Head of caudate nucleus (tissue), 42 donors: ENCODE data around the gene CLCN3.
"Not testable (repeated sequence)": the region's sequence is repeated elsewhere in the genome, so short reads cannot be mapped to it uniquely, and the experiment has no call there.

Experiments used
- DNase-seq, 42 donors: peaks; one replicate each; pipeline versions ENCODE4 v3.0.0 to v3.0.0-alpha.2; 2020 to 2021; ENCODE audit warnings: mixed read lengths in 7 of 42
- intact Hi-C: fragments of 100-400 bp; cut with DNase I; formaldehyde crosslinking; loops from one replicate; pipeline ENCODE4 v1.15.0; 2022

The CLCN3 gene

DNA sequence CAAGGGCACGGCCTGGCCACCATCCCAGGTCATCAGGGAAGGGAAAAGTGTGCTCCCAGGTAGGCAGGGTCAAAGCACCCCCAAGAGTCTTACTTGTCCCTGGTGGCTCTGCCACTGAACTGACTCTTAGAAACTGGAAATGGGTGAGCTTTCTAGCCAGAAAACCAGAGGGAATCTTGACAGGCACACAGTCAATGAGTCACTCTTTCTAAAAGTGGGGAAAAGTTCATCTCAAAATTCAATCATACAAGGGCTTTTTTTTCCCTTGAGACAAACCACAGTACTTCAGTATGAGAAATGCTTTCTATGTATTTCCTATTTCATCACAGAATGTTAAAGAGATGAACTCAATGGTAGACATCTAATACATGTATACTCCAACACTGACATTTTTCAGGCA is 124.9 kb downstream of the CLCN3 start:
- DNase-seq: no peak
- intact Hi-C loops: no loop called here

DNA sequence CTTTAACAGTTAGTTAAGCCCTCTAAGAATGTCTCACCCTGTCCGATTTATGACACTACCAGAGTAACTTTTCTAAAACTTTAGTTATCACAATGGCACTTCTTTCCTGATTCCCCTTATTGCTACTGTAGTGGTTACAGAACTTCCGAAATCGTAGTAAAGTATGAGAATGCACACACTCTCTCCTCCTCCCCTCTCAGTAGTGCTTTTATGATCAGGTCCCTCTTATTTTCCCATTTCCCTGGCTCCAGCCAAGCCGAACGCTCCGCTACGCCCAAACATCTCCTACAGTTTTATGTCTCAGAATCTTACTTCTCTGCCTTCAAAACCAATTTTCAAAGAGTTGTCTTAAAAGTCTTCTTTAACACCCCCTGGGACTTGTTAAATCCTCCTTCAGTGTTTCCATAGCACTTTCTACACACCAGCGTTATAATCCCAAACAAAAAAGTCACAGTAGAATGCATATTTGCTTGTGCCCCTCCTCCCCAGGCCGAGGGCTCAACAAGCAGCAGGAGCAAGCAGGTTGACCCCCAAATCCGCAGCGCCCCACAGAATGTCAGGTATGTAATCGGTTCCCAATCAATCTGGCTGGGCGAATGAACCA is 136.7 kb downstream of the CLCN3 start:
- DNase-seq: peak in 2 of 42 donors; percentile 23 to 43
- intact Hi-C loops: loop anchor here (5.0 kb wide), 1 partner anchor 270 kb away; the partner anchor contains the start of gene MFAP3L

DNA sequence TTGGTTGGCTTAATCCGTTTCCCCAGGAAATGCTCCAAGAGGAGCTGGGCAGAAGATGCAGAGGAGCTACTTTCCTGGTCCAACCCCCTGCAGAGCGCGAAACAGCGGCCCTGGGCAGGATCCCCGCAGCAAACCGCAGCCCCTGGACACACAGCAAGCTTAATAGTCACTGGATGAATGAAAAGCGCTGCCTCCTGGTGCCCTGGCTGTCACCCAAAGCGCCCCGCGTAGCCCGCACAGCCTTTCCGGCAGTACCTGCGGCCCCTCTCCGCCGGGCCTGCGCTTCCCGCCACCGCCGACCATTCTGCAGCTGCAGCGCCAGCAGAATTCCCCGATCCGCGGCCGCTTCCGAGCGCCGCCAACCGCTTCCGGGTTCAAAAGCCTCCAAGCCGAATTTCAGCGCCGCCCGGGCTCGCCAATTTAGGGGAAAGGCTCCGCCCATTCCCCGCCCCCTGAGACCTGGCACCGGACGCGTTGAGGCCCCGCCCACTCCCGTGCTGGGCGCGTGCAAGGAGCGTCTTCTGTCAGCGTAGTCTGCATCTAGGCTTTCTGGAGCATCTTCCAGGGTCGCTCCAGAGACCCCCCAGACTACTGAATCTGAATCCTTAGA is 137.3 kb downstream of the CLCN3 start, which contains the start of gene HPF1:
Gene HPF1, minus strand, starts transcription at position 370 of the 610 bp plus-strand sequence. Its CDS starts 67 bp downstream, at position 303.
- DNase-seq: peak; percentile 85 to 97 (median 94)
- intact Hi-C loops: loop anchor here (5.0 kb wide), 1 partner anchor 270 kb away; the partner anchor contains the start of gene MFAP3L

DNA sequence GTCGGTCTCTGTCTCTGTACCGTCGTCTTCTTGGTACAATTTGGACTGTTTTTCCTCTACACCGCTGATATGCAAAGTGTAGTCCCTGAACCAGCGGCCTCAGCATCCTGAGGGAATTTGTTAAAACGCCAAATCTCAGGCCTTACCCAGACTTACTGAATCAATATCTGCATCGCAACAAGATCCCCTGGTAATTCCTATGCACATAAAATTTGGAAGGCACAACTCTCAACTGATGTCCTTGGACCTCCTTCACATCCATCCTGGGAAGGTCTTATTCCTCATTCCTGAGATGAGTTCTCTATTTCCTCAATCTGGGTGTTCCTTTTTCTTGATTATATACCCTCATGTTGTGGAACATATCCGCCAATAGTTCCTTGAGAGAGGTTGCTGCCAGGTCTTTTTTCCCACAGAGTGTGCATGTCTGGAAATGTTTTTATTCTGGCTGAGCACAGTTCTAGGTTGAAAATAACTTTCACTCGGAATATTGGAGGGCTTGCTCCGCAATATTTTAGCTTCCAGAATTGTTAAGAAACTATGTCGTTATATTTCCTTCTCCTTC is 138.1 kb downstream of the CLCN3 start:
- DNase-seq: peak in 1 of 42 donors; percentile 11
- intact Hi-C loops: loop anchor here (5.0 kb wide), 1 partner anchor 269 kb away; the partner anchor contains the start of gene MFAP3L

DNA sequence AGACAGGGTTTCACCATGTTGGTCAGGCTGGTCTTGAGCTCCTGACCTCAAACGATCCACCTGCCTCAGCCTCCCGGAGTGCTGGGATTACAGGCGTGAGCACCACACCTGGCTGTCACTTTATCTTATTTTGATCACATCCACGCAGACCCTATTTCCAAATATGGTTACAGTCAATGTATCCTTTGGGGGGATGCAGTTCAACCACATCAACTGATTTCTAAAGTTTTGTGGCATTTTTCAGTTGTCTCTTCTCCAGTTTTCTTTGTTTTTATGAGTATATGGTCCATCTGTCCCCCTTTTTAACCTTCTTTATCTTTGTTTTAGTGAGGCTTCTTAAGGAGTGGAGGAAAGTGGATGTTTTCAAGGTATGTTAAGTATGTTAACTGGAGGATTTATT is 141.5 kb downstream of the CLCN3 start:
- no peak for DNase-seq
- intact Hi-C loops: no loop called here

DNA sequence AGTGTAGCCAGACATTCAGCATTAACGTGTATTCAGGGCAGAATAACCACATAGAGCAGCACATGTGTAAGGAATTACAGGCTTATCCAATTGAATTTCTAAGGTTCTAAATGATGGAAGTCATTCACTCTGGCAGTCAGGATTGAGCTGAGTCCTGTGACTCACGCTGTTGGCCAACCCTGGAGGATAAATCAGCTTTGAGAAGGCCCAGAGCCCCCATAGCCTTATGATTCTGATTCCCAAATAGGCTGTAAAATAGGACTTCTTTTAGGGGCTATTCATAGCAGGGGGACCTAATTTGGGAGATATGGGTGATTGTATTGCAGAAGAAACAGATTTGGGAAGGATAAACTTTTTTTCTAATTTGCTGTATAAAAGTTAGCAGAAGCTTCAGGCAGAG is 145.5 kb downstream of the CLCN3 start:
- intact Hi-C loops: no loop called here
- no peak for DNase-seq

DNA sequence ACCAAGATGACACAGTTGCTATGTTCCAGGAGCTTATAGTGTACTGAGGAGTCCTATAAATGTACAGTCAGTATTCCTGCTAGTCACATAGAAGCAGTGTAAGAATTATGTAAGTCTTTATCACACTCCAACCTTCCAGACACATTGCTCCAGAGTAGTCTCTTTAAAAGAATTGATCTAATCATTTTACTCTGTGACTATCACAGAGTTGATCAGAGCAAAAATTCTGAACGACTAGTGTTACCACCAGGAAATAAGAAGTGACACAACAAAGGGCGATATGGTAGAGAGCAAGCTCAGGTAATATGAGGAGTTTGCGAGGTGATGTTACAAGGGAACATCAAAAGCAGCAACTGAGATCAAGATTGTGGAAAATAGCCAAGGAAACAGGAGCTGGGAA is 146.4 kb downstream of the CLCN3 start:
- intact Hi-C loops: no loop called here
- DNase-seq: no peak

DNA sequence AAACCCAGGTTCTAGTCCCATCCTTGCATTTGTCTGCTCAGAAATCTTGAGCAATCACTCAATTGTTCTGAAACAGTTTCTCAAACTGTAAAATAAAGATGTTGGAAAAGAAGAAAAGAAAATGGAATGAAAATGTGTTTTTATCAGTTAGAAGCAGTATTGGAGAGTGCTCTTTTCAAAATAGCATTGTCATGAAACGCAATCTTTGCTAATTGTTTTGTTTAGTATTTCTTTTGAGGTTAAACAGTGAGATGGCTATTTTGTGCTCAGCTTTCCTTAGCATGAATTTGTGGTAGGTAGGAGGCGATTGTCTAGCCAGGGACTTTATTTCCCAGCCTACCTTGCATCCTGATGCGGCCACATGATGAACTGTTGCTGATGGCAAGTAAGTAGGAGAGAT is 148.0 kb downstream of the CLCN3 start:
- DNase-seq: no peak
- intact Hi-C loops: no loop called here

DNA sequence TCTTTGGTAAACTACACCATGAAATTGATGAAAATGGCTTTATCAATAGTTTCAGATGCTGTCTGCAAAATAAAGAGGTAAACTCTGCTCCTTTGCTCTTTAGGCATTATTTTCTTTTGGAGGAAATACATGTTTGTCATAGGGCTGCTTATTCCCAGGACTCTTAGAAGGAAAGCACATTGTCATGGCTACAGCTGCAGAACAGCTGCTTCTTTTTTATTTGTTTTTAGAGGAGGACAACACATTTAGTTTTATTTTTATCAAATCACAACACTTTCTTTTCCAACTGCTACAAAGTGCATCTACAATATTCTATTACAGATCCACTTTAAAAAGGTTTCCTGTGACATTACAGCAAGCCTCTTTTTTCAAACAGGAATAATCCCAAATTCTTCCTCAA is 150.0 kb downstream of the CLCN3 start:
- DNase-seq: no peak
- intact Hi-C loops: no loop called here

DNA sequence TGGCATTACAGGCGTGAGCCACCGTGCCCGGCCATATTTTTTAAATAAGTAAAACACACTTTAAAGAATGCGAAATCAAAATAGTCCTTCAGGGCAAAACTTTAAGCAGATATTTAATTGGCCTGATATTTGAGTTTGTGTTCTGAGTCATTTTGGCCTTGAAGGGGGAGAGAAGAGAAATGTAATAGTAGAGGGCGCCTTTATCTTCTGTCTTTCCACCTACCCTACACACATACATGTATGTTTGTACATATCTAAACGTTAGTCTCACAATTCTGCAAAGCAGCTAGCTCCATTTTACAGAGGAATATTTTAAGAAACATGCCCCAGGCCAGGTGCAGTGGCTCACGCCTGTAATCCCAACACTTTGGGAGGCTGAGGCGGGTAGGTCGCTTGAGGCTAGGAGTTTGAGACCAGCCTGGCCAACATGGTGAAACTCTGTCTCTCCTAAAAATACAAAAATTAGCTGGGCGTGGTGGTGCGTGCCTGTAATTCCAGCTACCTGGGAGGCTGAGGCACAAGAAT is 151.2 kb downstream of the CLCN3 start:
- intact Hi-C loops, DNase-seq: not testable (repeated sequence)
